HG02623 (cell line): Measurements from ENCODE around the gene FASTK.
"Not testable (repeated sequence)": the region's sequence is repeated elsewhere in the genome, so short reads cannot be mapped to it uniquely, and the experiment has no call there.

Experiments
- ATAC-seq: cut with Tn5 transposase; IDR thresholded peaks from one replicate; pipeline ENCODE4 v1.9.1; 2021; ENCODE audit warnings: moderate library complexity; ENCODE audit not compliant: unreplicated experiment

The FASTK gene

GRCh38 chr7:151032936-151033863, 47.4 kb downstream of the FASTK start:
- ATAC-seq = no peak

- no peak for ATAC-seq
Observed at GRCh38 chr7:151031011-151031410, 49.6 kb downstream of the FASTK start.

GRCh38 chr7:151028948-151029501, 51.6 kb downstream of the FASTK start:
- ATAC-seq = no peak

- peak; percentile 98 for ATAC-seq
Observed at GRCh38 chr7:151028131-151028947, 52.3 kb downstream of the FASTK start, which contains the start of gene ABCB8. ABCB8 (plus strand) TSS chr7:151028450; CDS start chr7:151028516, 66 bp downstream.

GRCh38 chr7:151027728-151028130, 52.9 kb downstream of the FASTK start:
- not testable (repeated sequence) for ATAC-seq

- ATAC-seq = not testable (repeated sequence)
Observed at GRCh38 chr7:151026771-151027727, 53.6 kb downstream of the FASTK start.
